BLaER1 (cell line): ENCODE data around the gene HOXB7.

Source experiments
- H3K27ac ChIP-seq: shearing (Covaris generic); formaldehyde crosslinking; 2 replicates; pipeline ENCODE4 v1.8.1; 2022
- H3K27me3 ChIP-seq: shearing (Covaris generic); formaldehyde crosslinking; 2 replicates; pipeline ENCODE4 v1.8.1; 2022
- H3K36me3 ChIP-seq: shearing (Covaris generic); formaldehyde crosslinking; 2 replicates; pipeline ENCODE4 v1.8.1; 2022
- H3K4me1 ChIP-seq: shearing (Covaris generic); formaldehyde crosslinking; 2 replicates; pipeline ENCODE4 v1.8.1; 2022
- H3K4me2 ChIP-seq: shearing (Covaris generic); formaldehyde crosslinking; 2 replicates; pipeline ENCODE4 v1.8.1; 2022
- H3K4me3 ChIP-seq: shearing (Covaris generic); formaldehyde crosslinking; 2 replicates; pipeline ENCODE4 v1.8.1; 2022
- H3K9ac ChIP-seq: shearing (Covaris generic); formaldehyde crosslinking; 2 replicates; pipeline ENCODE4 v1.8.1; 2022
- H3K9me3 ChIP-seq: shearing (Covaris generic); formaldehyde crosslinking; 2 replicates; pipeline ENCODE4 v1.8.1; 2022
- H4K20me1 ChIP-seq: shearing (Covaris generic); formaldehyde crosslinking; 2 replicates; pipeline ENCODE4 v1.8.1; 2022
- Cebpa-rat ChIP-seq: shearing (Covaris generic); IDR thresholded peaks from 2 replicates; pipeline ENCODE4 v1.8.1; 2022

Gene HOXB7

DNA sequence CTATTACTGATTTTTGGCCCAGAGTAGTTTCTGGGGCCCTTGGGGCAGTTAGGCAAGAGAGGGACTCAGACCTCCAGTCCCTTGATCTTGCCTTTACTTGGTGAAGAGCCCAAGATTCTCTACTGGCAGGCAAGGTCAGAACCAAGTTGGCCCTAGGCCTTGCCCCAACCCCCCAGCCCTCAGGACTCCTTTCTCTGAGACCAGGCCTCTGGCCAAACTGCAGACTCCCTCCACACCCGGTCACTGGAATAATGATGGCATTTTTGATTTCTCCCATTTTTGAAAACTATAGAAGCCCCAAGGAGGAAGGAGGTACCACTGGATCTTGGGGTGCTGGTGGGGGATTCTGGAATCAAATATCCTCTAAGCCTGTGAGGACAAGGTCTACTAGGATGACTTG lies 33.3 kb upstream of the HOXB7 start:
- 0 out of 2 replicates have a peak, but pooled peaks cover 9% of the 10 kb centered on the region for H3K9me3 ChIP-seq
- H3K4me1 ChIP-seq = peaks cover 13% of the 10 kb centered on the region
- no peak overlapping the region for H3K9ac ChIP-seq
- H3K27ac ChIP-seq = no peak overlapping the region
- H4K20me1 ChIP-seq = peaks cover 87% of the 10 kb centered on the region
- H3K27me3 ChIP-seq = peaks cover 100% of the 10 kb centered on the region
- H3K36me3 ChIP-seq = no peaks in the 10 kb centered on the region
- H3K4me3 ChIP-seq = no peak overlapping the region
- no peak for TF ChIP-seq Cebpa-rat
- H3K4me2 ChIP-seq = no peak overlapping the region

DNA sequence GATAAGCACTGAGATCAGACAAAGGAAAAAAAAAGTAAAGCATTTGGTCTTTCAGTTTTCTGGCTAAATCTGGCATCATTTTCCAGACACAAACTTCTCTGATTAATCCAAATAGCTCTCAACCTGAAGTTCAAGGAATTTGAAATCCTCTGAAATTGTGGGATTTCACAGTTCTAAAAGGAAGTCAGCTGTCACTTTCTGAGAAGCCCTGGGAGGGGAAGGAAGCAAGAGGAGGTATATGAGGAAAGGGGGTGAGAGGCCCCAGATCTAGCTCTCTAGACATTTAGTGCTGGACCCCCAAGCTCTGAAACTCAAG lies 32.8 kb upstream of the HOXB7 start:
- H3K4me1 ChIP-seq = peaks cover 13% of the 10 kb centered on the region
- H3K27me3 ChIP-seq = peaks cover 100% of the 10 kb centered on the region
- no peak overlapping the region for H3K9ac ChIP-seq
- no peak overlapping the region for H3K27ac ChIP-seq
- no peak for TF ChIP-seq Cebpa-rat
- H3K36me3 ChIP-seq = no peaks in the 10 kb centered on the region
- H4K20me1 ChIP-seq = peaks cover 92% of the 10 kb centered on the region
- H3K4me3 ChIP-seq = no peak overlapping the region
- 0 out of 2 replicates have a peak, but pooled peaks cover 9% of the 10 kb centered on the region for H3K9me3 ChIP-seq
- H3K4me2 ChIP-seq = no peak overlapping the region

DNA sequence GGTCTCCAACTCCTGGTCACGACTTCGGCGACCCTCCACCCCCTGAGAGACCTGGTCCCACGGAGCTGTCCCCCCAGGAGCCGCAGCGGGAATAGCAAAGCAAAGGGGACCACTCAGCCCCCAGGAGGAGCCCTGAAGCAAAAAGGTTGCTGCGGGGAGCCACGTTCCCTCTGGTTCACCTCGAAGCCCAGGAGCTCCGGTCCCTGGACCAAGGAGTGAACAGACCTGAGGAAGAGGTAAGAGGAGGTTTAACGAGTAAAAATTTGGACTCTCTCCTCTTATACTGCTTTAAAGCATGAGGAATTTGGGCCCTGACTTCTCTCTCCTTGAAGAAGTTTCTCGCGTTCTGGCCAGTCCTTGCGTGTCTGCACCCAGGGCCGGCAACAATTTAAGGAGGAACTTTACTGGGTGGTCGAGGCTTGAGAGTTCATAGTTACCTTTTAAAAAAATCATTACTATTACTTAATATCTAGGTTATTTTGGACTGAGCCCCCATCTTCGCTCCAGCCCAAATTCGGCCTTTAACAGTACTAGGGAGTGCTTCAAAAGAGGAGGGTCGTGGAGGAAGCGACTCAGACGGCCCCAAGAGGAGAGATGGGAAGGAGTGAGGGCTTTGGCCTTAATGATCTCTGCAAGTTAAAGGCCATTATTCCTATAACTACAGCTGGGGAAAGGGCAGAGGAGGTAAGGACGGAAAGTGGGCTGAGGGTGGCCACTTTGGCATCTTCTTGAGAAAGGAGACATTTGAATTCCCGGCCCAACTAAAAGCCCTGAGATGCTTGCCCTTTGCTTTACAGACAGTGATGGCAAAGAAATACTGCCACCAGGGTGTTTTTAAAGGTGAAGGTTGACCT lies 32.3 kb upstream of the HOXB7 start:
- Histone ChIP-seq H3K4me1 (peaks cover 13% of the 10 kb centered on the region), H3K9me3 (0 out of 2 replicates have a peak, but pooled peaks cover 9% of the 10 kb centered on the region), H3K27me3 (peaks cover 100% of the 10 kb centered on the region), H3K27ac (no peak overlapping the region), H3K4me3 (no peak overlapping the region), H3K4me2 (no peak overlapping the region), H4K20me1 (peaks cover 94% of the 10 kb centered on the region), H3K36me3 (no peaks in the 10 kb centered on the region), H3K9ac (no peak overlapping the region)
- no peak for TF ChIP-seq Cebpa-rat

DNA sequence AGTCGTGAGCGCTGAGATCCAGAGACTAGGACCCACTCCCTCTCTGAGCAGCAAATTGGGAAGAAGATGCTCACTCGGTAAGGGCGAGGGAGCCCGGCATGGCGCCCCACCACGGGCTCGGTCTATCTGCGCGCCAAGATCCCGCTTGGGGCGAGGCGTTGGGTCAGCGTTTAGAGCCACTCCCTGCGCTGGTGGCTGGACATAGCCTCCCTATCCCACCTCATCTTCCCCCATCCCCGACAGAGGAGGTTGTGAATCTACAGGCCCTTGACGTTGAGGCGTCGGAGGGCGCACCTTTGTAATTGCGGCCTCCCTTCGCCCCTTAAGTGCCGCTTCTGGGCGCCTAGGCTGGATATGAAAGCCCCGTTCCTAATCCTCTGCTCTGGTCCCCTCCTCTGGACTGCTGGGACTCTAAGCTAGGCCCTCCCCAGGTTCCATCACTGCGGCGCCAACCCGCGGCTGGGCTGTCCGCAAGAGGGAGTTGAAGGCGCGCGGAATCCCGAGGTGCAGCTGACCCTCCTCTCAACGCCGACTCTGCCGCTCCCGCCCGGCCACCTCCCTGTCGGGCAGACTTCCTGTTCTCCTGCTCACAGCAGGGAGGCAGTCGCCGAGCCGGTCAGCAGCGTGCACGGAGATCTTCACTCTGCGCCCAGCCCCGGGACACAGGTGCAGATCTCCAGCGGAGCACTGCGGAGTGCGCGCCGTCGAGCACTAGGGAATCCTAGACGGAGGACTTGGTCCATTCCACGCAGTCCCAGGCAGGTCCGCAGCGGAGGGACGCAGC lies 31.4 kb upstream of the HOXB7 start:
- Histone ChIP-seq H3K9ac (no peak overlapping the region), H3K27me3 (peaks cover 100% of the 10 kb centered on the region), H3K27ac (no peak overlapping the region), H3K36me3 (no peaks in the 10 kb centered on the region), H3K9me3 (0 out of 2 replicates have a peak, but pooled peaks cover 9% of the 10 kb centered on the region), H3K4me2 (no peak overlapping the region), H3K4me1 (peaks cover 9% of the 10 kb centered on the region), H3K4me3 (no peak overlapping the region), H4K20me1 (peaks cover 94% of the 10 kb centered on the region)
- no peak for TF ChIP-seq Cebpa-rat

DNA sequence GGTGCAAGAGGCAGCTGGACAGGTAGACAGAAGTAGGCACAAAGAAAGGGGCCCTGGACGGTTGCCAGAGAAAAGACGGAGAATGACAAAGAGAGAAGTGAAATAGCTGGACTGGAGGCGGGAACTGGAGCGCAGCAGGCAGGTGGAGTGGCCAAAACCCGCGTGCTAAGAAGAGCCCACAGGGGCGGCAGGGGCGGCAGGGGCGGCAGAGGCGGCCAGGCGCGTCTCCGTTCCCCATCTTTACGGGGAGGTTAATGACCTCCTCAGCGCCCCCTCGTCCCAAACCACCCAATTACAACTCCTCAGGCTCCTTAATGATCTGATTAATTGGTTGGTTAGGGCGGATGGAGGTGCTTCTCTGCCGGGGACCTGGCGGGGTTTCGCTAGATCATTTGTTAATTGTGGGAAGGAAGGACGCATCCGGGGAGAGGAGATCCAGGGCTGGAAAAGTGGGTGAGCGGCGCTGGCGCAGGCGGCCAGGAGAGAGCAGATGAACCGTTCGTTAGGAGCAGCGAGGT lies 30.8 kb upstream of the HOXB7 start:
- Histone ChIP-seq H3K9me3 (0 out of 2 replicates have a peak, but pooled peaks cover 9% of the 10 kb centered on the region), H3K27ac (no peak overlapping the region), H3K4me3 (no peak overlapping the region), H4K20me1 (peaks cover 97% of the 10 kb centered on the region), H3K4me2 (no peak overlapping the region), H3K27me3 (peaks cover 100% of the 10 kb centered on the region), H3K36me3 (no peaks in the 10 kb centered on the region), H3K9ac (no peak overlapping the region), H3K4me1 (peaks cover 6% of the 10 kb centered on the region)
- no peak for TF ChIP-seq Cebpa-rat

DNA sequence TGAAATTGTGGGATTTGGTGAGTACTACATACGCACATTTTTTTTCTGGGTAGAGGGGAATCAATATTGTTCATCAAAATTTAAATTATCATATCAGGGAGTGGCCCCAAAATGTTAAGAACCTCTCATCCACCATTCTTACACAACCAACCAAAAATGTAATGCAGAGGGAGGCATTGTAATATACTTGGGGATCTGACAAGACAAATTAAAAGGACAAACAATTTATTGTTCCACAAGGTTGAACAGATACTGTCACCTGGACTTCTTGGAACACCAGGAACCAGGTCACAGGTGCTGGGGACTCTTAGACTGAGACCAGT lies 30.0 kb upstream of the HOXB7 start:
- no peak overlapping the region for H3K9ac ChIP-seq
- H3K4me2 ChIP-seq = no peak overlapping the region
- 0 out of 2 replicates have a peak, but pooled peaks cover 9% of the 10 kb centered on the region for H3K9me3 ChIP-seq
- H3K4me3 ChIP-seq = no peak overlapping the region
- peaks cover 100% of the 10 kb centered on the region for H3K27me3 ChIP-seq
- H3K4me1 ChIP-seq = no peaks in the 10 kb centered on the region
- H4K20me1 ChIP-seq = peaks cover 97% of the 10 kb centered on the region
- no peak overlapping the region for H3K27ac ChIP-seq
- TF ChIP-seq Cebpa-rat = no peak
- no peaks in the 10 kb centered on the region for H3K36me3 ChIP-seq

DNA sequence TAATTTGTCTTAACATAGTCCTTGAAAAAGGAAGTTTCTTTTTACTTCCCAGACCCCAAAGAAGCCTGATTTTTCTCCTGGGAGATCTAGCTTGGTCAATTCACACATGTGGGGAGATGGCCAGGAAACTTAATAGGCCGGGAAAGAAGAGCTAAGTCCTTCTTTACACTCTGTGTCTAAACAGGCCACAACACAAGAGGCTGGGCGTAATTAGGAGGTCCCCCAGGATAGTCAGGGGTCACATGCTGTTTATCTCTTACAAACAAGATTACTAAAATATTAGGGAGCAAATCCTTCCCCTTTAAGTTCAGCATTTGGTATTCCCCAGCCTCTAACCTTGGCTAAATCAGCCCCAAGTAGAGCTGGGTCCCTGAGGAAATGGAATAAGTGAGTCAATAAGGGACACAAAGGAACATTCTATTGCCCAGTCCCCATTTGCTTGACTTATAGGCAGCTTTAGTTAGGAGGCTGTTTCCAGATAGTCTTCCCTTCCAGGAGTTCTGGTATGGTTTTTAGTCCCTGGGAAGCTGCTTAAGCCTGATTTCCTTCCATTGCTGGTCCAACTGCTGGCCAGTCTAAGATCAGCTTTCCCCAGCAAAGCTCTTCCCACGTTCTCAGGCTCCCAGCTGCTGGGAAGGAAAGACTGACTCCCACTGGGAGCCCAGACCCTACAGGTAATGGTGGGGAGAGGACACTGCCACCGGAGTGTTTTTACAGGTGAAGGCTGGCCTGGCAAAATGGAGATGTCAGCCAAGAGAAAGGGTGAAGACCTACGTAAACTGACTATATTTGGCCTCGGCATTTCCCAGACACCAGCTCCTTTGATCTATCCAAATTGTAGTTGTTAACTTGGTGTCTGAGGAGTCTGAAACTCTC lies 29.4 kb upstream of the HOXB7 start:
- peaks cover 100% of the 10 kb centered on the region for H3K27me3 ChIP-seq
- H3K9ac ChIP-seq = no peak overlapping the region
- H4K20me1 ChIP-seq = peaks cover 97% of the 10 kb centered on the region
- H3K27ac ChIP-seq = no peak overlapping the region
- 0 out of 2 replicates have a peak, but pooled peaks cover 9% of the 10 kb centered on the region for H3K9me3 ChIP-seq
- H3K4me2 ChIP-seq = no peak overlapping the region
- TF ChIP-seq Cebpa-rat = no peak
- H3K36me3 ChIP-seq = no peaks in the 10 kb centered on the region
- no peaks in the 10 kb centered on the region for H3K4me1 ChIP-seq
- no peak overlapping the region for H3K4me3 ChIP-seq

DNA sequence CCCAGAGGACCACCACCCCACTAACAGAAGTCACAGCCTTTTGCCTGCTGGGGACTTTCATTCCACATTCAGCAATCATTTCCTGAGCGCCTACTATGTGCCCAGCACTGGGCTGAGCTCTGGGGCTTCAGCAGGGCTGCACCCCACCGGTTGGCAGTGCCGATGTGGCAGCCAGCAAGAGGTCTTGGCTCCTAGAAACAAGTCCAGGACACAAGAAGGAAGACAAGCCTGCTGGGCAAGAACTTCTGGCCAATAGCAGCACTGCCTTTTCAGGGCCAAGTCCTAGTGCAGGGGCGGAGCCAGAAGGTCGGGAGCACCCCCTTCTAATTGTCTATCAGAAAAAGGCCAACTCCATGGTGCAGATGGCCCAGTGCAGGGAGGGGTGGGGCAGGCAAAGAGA lies 28.3 kb upstream of the HOXB7 start:
- Histone ChIP-seq H3K27me3 (peaks cover 100% of the 10 kb centered on the region), H4K20me1 (peaks cover 97% of the 10 kb centered on the region)

More for the DNA sequence above, 28.3 kb upstream of the HOXB7 start:
- no peak overlapping the region for H3K27ac ChIP-seq
- no peaks in the 10 kb centered on the region for H3K4me1 ChIP-seq
- H3K9me3 ChIP-seq = 0 out of 2 replicates have a peak, but pooled peaks cover 9% of the 10 kb centered on the region
- no peaks in the 10 kb centered on the region for H3K36me3 ChIP-seq
- no peak for TF ChIP-seq Cebpa-rat
- no peak overlapping the region for H3K4me3 ChIP-seq
- H3K4me2 ChIP-seq = no peak overlapping the region
- H3K9ac ChIP-seq = no peak overlapping the region
